NCI-H345 treated with DMSO at 0.1 percent for 48 hours (cell line): ENCODE data around the gene CAPN6.

Source experiments
- DNase-seq: peaks from one replicate; lab custom pipeline; 2025; ENCODE audit not compliant: unreplicated experiment; lab: John Stamatoyannopoulos, UW

Gene CAPN6

GRCh38 chrX:111200327-111200726, 70.0 kb downstream of the CAPN6 start:
- no peak for DNase-seq

DNA sequence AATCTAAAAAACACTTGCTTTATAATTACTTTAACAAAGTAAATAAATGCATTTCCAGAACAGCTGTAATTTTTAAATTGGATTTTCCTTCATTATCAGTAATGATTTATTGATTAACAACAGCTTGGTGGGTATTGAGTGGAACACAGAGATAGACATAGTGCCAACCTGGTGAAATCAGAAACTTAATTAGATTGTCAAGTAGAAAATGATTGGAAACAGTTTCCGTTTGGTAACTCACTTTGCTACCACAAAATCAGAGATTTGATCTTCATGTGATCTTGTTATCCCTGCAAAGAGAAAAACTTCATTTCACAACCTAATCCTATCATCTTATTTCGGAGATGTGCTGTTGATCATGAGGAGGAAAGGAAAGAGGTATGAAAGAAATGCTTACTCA, 70.8 kb downstream of the CAPN6 start:
- no peak for DNase-seq
